Measurements from ENCODE around the gene TMEM30A.

Gene TMEM30A

GRCh38 chr6:75261299-75261698 is 23.3 kb downstream of the TMEM30A start:
- no peak for DNase-seq

- DNase-seq, result no peak
Measured at GRCh38 chr6:75257343-75258087, 27.1 kb downstream of the TMEM30A start.

GRCh38 chr6:75250552-75250951 is 34.0 kb downstream of the TMEM30A start:
- DNase-seq, result no peak

- no peak for DNase-seq
Measured at GRCh38 chr6:75249837-75250236, 34.8 kb downstream of the TMEM30A start.

- no peak for DNase-seq
Measured at GRCh38 chr6:75246386-75246785, 38.2 kb downstream of the TMEM30A start.

- no peak for DNase-seq
Measured at GRCh38 chr6:75244063-75244584, 40.5 kb downstream of the TMEM30A start.

GRCh38 chr6:75243333-75244062 is 41.1 kb downstream of the TMEM30A start, which contains the start of gene COX7A2:
Gene COX7A2 (minus strand): TSS chr6:75243801. CDS start chr6:75243734, 67 bp downstream.
- DNase-seq, result peak; percentile 97

- DNase-seq, result no peak
Measured at GRCh38 chr6:75236630-75237029, 48.0 kb downstream of the TMEM30A start.

GRCh38 chr6:75235271-75235670 is 49.3 kb downstream of the TMEM30A start:
- DNase-seq, result no peak

- no peak for DNase-seq
Measured at GRCh38 chr6:75234126-75234865, 50.3 kb downstream of the TMEM30A start.

- DNase-seq, result no peak
Measured at GRCh38 chr6:75233092-75233615, 51.4 kb downstream of the TMEM30A start.

- peak; percentile 73 for DNase-seq
Measured at GRCh38 chr6:75230484-75231325, 53.9 kb downstream of the TMEM30A start.

- DNase-seq, result no peak
Measured at GRCh38 chr6:75224303-75224926, 60.2 kb downstream of the TMEM30A start.

GRCh38 chr6:75223428-75223827 is 61.2 kb downstream of the TMEM30A start:
- DNase-seq, result no peak

- DNase-seq, result no peak
Measured at GRCh38 chr6:75222261-75222660, 62.3 kb downstream of the TMEM30A start.

GRCh38 chr6:75221116-75221515 is 63.5 kb downstream of the TMEM30A start:
- DNase-seq, result no peak

GRCh38 chr6:75220357-75220756 is 64.2 kb downstream of the TMEM30A start:
- no peak for DNase-seq

GRCh38 chr6:75219263-75219662 is 65.3 kb downstream of the TMEM30A start:
- peak; percentile 39 for DNase-seq

- peak; percentile 61 for DNase-seq
Measured at GRCh38 chr6:75217193-75217592, 67.4 kb downstream of the TMEM30A start.

- DNase-seq, result no peak
Measured at GRCh38 chr6:75215291-75215690, 69.3 kb downstream of the TMEM30A start.

GRCh38 chr6:75213732-75214131 is 70.9 kb downstream of the TMEM30A start:
- DNase-seq, result no peak

- peak; percentile 60 for DNase-seq
Measured at GRCh38 chr6:75213112-75213511, 71.5 kb downstream of the TMEM30A start.

All from eye (tissue), 1 donor.